ENCODE measurements around the gene TMEM176B. TPM values are rescaled to one million over a fixed set of nuclear protein-coding genes. Genes with fewer than 3 reads are reported as not detected.

TMEM176B gene
- total and polyA plus RNA-seq, 2 donors (not counting 3 experiments of a cell fraction or from before 2014, with no cell fraction given) = 0.23 TPM; not detected in 1

GRCh38 chr7:150791746-150792452 is 8.3 kb downstream of the TMEM176B start:
- Histone ChIP-seq H3K9me1 (replicated peaks; ENCODE audit: control insufficient read depth, extremely low read depth, insufficient read depth, low read length) (no peaks in the 10 kb centered on the region), H3K36me3 (ENCODE audit: control insufficient read depth in 2 of 2, extremely low read depth in 1 of 2, insufficient read depth in 2 of 2, low read length in 2 of 2) (no peaks in the 10 kb centered on the region), H3K4me1 (ENCODE audit: control insufficient read depth, extremely low read depth, insufficient read depth, low read length) (no peaks in the 10 kb centered on the region), H3K27me3 (ENCODE audit: control insufficient read depth in 2 of 2, insufficient read depth in 2 of 2, low read length in 2 of 2) (peaks cover 9 to 21% of the 10 kb centered on the region in 2 experiments), H3K4me3 (replicated peaks in 1 of 3; ENCODE audit: insufficient read depth in 1 of 3, low read depth in 1 of 3, low read length in 3 of 3) (no peak overlapping the region), H3K9ac (replicated peaks; ENCODE audit: extremely low read depth, insufficient read depth, low read length) (no peak overlapping the region), H2AFZ (ENCODE audit: low read depth, low read length) (no peak overlapping the region), H3K4me2 (ENCODE audit: insufficient read depth, low read length) (no peak overlapping the region), H3K9me3 (replicated peaks; ENCODE audit: control insufficient read depth, insufficient read depth, low read length) (no peaks in the 10 kb centered on the region), H3K79me2 (ENCODE audit: control insufficient read depth, insufficient read depth, low read length) (no peaks in the 10 kb centered on the region), H3K27ac (ENCODE audit: insufficient read depth, low read depth, low read length) (no peak overlapping the region), H4K20me1 (replicated peaks; ENCODE audit: control insufficient read depth, extremely low read depth, insufficient read depth, low read length) (no peaks in the 10 kb centered on the region)
- dilution Hi-C loops (cut with MboI; ENCODE audit: extremely low pct_ligation_motif_present, low sequenced_read_pairs) = no loop called here
- ChIA-PET CTCF (interaction anchor here (1.2 kb wide), 1 partner anchor 13 kb away, joined by 4 read pairs; no protein-coding TSS in a partner anchor), POLR2A (no interaction called here)
- BruUV-seq (replicated peaks) = no TSS peak
- FAIRE-seq (no peak), DNase-seq (ENCODE audit: low read depth, low spot score) (no peak)
- TF ChIP-seq, protein P1, sequence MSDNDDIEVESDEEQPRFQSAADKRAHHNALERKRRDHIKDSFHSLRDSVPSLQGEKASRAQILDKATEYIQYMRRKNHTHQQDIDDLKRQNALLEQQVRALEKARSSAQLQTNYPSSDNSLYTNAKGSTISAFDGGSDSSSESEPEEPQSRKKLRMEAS (IDR thresholded peaks at IDR 0.05; ENCODE audit: insufficient read depth, insufficient read length) = no peak
- TF ChIP-seq POLR2A (IDR thresholded peaks at IDR 0.05; ENCODE audit: low read depth, low read length) = no peak
- TF ChIP-seq POLR2AphosphoS5 (IDR thresholded peaks at IDR 0.05; ENCODE audit: insufficient read depth, low read depth, low read length) = no peak
- no peak for TF ChIP-seq MYC (IDR thresholded peaks at IDR 0.05; ENCODE audit: low read depth, low read length)
- no peak for TF ChIP-seq JUN (IDR thresholded peaks at IDR 0.05; ENCODE audit: borderline replicate concordance, insufficient read depth, insufficient read length, low read depth)
- TF ChIP-seq, protein P2, sequence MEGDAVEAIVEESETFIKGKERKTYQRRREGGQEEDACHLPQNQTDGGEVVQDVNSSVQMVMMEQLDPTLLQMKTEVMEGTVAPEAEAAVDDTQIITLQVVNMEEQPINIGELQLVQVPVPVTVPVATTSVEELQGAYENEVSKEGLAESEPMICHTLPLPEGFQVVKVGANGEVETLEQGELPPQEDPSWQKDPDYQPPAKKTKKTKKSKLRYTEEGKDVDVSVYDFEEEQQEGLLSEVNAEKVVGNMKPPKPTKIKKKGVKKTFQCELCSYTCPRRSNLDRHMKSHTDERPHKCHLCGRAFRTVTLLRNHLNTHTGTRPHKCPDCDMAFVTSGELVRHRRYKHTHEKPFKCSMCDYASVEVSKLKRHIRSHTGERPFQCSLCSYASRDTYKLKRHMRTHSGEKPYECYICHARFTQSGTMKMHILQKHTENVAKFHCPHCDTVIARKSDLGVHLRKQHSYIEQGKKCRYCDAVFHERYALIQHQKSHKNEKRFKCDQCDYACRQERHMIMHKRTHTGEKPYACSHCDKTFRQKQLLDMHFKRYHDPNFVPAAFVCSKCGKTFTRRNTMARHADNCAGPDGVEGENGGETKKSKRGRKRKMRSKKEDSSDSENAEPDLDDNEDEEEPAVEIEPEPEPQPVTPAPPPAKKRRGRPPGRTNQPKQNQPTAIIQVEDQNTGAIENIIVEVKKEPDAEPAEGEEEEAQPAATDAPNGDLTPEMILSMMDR (IDR thresholded peaks at IDR 0.05; ENCODE audit: extremely low read depth in 1 of 2, insufficient read depth in 1 of 2, low read depth in 1 of 2, low read length in 2 of 2) = no peak
- no peak for TF ChIP-seq GATA2 (IDR thresholded peaks at IDR 0.05; ENCODE audit: insufficient read depth, insufficient read length, low read depth, low read length)
- no peak for TF ChIP-seq FOS (IDR thresholded peaks at IDR 0.05; ENCODE audit: borderline replicate concordance, insufficient read depth, low read length)
- TF ChIP-seq EZH2 (IDR thresholded peaks at IDR 0.05; ENCODE audit: borderline replicate concordance, low read depth, low read length, severe bottlenecking) = no peak
- intact Hi-C loops (cut with micrococcal nuclease) = no loop called here
